ENCODE data around the gene PURB. TPM values are rescaled to one million over a fixed set of nuclear protein-coding genes. Genes with fewer than 3 reads are reported as not detected.

PURB gene
- total and polyA plus RNA-seq, 2 experiments from 2014 or later, result 3.5 to 25.5 TPM

DNA sequence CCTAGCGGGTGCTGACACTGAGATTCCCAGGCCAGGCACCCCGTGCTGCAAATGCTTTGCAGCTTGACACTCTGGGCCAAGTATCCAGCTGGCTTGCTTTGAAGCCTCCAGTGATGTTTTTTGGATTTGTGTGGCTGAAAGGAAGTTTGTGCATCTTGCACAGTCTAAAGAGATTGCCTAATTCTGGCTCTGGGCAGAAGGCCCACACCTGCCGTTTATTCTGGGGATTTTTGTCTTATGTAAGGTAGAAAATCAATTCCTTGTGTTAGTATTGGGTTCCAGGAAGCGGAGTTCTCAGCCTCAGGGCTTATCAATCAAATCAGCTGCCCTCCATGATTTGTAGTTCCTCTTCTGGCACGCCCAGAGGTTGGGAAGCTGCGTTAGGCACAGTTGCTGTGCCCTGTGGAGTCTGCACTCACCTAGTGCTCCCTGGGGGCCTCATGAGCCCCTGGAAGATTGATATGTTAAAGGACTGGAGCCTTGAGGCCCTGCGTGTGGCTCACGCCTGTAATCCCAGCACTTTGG, 8.4 kb upstream of the PURB start:
- no peak for TF ChIP-seq EZH2 (IDR thresholded peaks at IDR 0.05; ENCODE audit: borderline replicate concordance)
- TF ChIP-seq EZH2phosphoT487 (IDR thresholded peaks at IDR 0.05; ENCODE audit: low read depth, severe bottlenecking, unreplicated experiment), result no peak
- TF ChIP-seq, protein P1, sequence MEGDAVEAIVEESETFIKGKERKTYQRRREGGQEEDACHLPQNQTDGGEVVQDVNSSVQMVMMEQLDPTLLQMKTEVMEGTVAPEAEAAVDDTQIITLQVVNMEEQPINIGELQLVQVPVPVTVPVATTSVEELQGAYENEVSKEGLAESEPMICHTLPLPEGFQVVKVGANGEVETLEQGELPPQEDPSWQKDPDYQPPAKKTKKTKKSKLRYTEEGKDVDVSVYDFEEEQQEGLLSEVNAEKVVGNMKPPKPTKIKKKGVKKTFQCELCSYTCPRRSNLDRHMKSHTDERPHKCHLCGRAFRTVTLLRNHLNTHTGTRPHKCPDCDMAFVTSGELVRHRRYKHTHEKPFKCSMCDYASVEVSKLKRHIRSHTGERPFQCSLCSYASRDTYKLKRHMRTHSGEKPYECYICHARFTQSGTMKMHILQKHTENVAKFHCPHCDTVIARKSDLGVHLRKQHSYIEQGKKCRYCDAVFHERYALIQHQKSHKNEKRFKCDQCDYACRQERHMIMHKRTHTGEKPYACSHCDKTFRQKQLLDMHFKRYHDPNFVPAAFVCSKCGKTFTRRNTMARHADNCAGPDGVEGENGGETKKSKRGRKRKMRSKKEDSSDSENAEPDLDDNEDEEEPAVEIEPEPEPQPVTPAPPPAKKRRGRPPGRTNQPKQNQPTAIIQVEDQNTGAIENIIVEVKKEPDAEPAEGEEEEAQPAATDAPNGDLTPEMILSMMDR (IDR thresholded peaks at IDR 0.05; ENCODE audit: poor library complexity), result no peak
- H4K20me1 ChIP-seq (ENCODE audit: insufficient read depth, poor library complexity, severe bottlenecking), result no peaks in the 10 kb centered on the region
- no peak overlapping the region for H2AFZ ChIP-seq
- 71% methylated on average over 8 of the region's 8 CpGs for WGBS (ENCODE audit: low lambda C conversion rate, missing lambda C conversion rate)
- H3K36me3 ChIP-seq (replicated peaks; ENCODE audit: insufficient read depth, low read depth), result no peaks in the 10 kb centered on the region
- no peak overlapping the region for H3K4me3 ChIP-seq
- DNase-seq (ENCODE audit: low spot score), result no peak
- no peaks in the 10 kb centered on the region for H3K4me1 ChIP-seq (ENCODE audit: insufficient read depth)
- no peaks in the 10 kb centered on the region for H3K79me2 ChIP-seq
- no peaks in the 10 kb centered on the region for H3K9me2 ChIP-seq (replicated peaks; ENCODE audit: insufficient read depth)
- H3K27ac ChIP-seq, result no peak overlapping the region
- H3K27me3 ChIP-seq, result no peaks in the 10 kb centered on the region
- no peak overlapping the region for H3K4me2 ChIP-seq
- H3K9me3 ChIP-seq (ENCODE audit: low read depth), result no peaks in the 10 kb centered on the region

DNA sequence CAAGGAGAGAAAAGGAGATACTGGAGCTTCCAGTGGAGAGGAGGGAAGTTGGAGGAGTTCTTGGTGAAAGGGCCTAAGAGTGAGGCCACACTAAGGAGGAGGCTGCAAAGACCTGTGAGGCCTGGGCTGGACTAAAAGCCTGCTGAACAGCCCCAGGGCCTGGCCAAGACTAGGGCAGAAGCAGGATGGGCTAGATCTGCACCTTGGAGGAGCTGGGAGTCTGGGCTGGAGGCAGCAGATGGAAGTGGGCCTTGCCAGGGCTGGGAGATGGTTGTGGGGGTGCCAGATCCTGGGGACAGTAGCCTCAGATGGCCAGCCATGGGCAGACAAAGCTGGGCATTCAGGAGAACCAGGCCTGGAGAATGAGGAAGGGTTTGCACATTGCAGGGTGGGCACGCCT, 6.5 kb upstream of the PURB start:
- H3K36me3 ChIP-seq (replicated peaks; ENCODE audit: insufficient read depth, low read depth), result no peaks in the 10 kb centered on the region
- H2AFZ ChIP-seq, result no peak overlapping the region
- WGBS (ENCODE audit: low lambda C conversion rate, missing lambda C conversion rate), result 94% methylated on average over 1 of the region's 1 CpG
- no peaks in the 10 kb centered on the region for H3K4me1 ChIP-seq (ENCODE audit: insufficient read depth)
- no peak overlapping the region for H3K4me2 ChIP-seq
- DNase-seq (ENCODE audit: low spot score), result no peak
- no peaks in the 10 kb centered on the region for H4K20me1 ChIP-seq (ENCODE audit: insufficient read depth, poor library complexity, severe bottlenecking)
- no peaks in the 10 kb centered on the region for H3K27me3 ChIP-seq
- no peak for TF ChIP-seq EZH2 (IDR thresholded peaks at IDR 0.05; ENCODE audit: borderline replicate concordance)
- no peak for TF ChIP-seq EZH2phosphoT487 (IDR thresholded peaks at IDR 0.05; ENCODE audit: low read depth, severe bottlenecking, unreplicated experiment)
- TF ChIP-seq, protein P1 (IDR thresholded peaks at IDR 0.05; ENCODE audit: poor library complexity), result no peak
- H3K9me3 ChIP-seq (ENCODE audit: low read depth), result no peaks in the 10 kb centered on the region
- no peak overlapping the region for H3K4me3 ChIP-seq
- no peaks in the 10 kb centered on the region for H3K79me2 ChIP-seq
- H3K9me2 ChIP-seq (replicated peaks; ENCODE audit: insufficient read depth), result no peaks in the 10 kb centered on the region
- H3K27ac ChIP-seq, result no peak overlapping the region

DNA sequence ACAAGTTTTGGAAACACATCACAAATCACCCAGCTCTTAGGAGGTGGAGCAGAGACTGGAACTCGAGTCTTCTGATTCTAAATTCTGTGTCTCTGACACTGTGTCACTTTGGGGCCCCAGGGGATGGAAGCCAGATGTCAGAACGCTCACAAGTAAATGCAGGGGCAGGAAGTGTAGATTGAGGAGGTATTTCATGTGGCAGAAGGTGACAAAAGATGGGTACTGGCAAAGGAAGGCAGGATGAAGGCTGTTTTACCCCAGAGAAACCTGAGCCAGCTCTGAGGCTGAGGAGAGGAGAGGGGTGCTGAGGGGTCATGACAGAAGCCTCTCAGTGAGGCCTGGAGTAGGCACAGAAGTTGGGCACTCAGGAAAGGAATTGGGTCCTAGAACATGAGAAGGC, 6.0 kb upstream of the PURB start:
- Histone ChIP-seq H3K27me3 (no peaks in the 10 kb centered on the region), H4K20me1 (ENCODE audit: insufficient read depth, poor library complexity, severe bottlenecking) (no peaks in the 10 kb centered on the region), H3K4me3 (no peak overlapping the region), H3K27ac (no peak overlapping the region), H3K9me2 (replicated peaks; ENCODE audit: insufficient read depth) (no peaks in the 10 kb centered on the region), H3K4me2 (no peak overlapping the region), H3K9me3 (ENCODE audit: low read depth) (no peaks in the 10 kb centered on the region), H3K36me3 (replicated peaks; ENCODE audit: insufficient read depth, low read depth) (no peaks in the 10 kb centered on the region), H2AFZ (no peak overlapping the region), H3K4me1 (ENCODE audit: insufficient read depth) (peaks cover under 1% of the 10 kb centered on the region), H3K79me2 (no peaks in the 10 kb centered on the region)
- DNase-seq (ENCODE audit: low spot score), result no peak
- TF ChIP-seq EZH2 (IDR thresholded peaks at IDR 0.05; ENCODE audit: borderline replicate concordance) (no peak), EZH2phosphoT487 (IDR thresholded peaks at IDR 0.05; ENCODE audit: low read depth, severe bottlenecking, unreplicated experiment) (no peak)
- TF ChIP-seq, protein P1 (IDR thresholded peaks at IDR 0.05; ENCODE audit: poor library complexity), result no peak
- 42% methylated on average over 2 of the region's 2 CpGs for WGBS (ENCODE audit: low lambda C conversion rate, missing lambda C conversion rate)
